HepG2 (cell line): ENCODE data around the gene ANKRD44. TPM values are rescaled to one million over a fixed set of nuclear protein-coding genes. Genes with fewer than 3 reads are reported as not detected.

Experiments used
- ATAC-seq: fragments of 200-7000 bp; cut with Tn5 transposase; 3 replicates; pipeline ENCODE4 v1.9.1; 2020; ENCODE audit warnings: mild to moderate bottlenecking, moderate library complexity
- BruUV-seq: library from RNA; stranded (reverse); fragments of 400-500 nt; replicated peaks from 2 replicates; lab custom pipeline; 2021; lab: Mats Ljungman, UMichigan
- CTCF ChIA-PET: fragments of 300-600 bp; formaldehyde crosslinking; extraction: SDS; loops from one replicate; lab custom pipeline; 2021; ENCODE audit warnings: low total read pairs, inconsistent platforms, low intra/inter-chr PET ratio; lab: Yijun Ruan, JAX
- POLR2A ChIA-PET: fragments of 350-600 bp; sonication (Branson Sonifier 250); formaldehyde crosslinking; loops from one replicate; lab custom pipeline; 2020; ENCODE audit warnings: antibody characterized with exemption, inconsistent platforms; lab: Yijun Ruan, JAX
- DNase-seq: peaks from one replicate; pipeline ENCODE4 v3.0.0-alpha.2; 2015; ENCODE audit warnings: low spot score
- FAIRE-seq: peaks from 3 replicates; lab custom pipeline; 2011; peaks lifted over from hg19 to GRCh38; lab: Jason Lieb, UNC
- H2AFZ ChIP-seq: one replicate; pipeline ENCODE4 v1.6.1; 2011; ENCODE audit warnings: low read length, inconsistent platforms
- H3K27ac ChIP-seq: fragments of 300-600 bp; 3 replicates; pipeline ENCODE4 v1.8.0; 2011; ENCODE audit warnings: mixed run types, mild to moderate bottlenecking, mixed read lengths, low read length, inconsistent platforms; ENCODE audit not compliant: insufficient read depth; ENCODE audit errors: extremely low read length
- H3K27me3 ChIP-seq, 2 experiments: fragments of 200-600 bp in 1 of 2; 2 replicates in 1 of 2; 3 replicates in 1 of 2; pipeline versions ENCODE4 v1.6.0 to v1.8.0; 2011; ENCODE audit warnings: low read length in 2 of 2, mild to moderate bottlenecking in 2 of 2, moderate library complexity in 2 of 2, inconsistent platforms in 1 of 2; ENCODE audit not compliant: insufficient read depth in 2 of 2, control insufficient read depth in 1 of 2
- H3K36me3 ChIP-seq, 2 experiments: fragments of 200-600 bp in 1 of 2; replicated peaks in 1 of 2; 2 replicates in 1 of 2; 3 replicates in 1 of 2; pipeline versions ENCODE4 v1.5.1 to v1.8.0; 2011; ENCODE audit warnings: low read length in 2 of 2, inconsistent platforms in 1 of 2; ENCODE audit not compliant: insufficient read depth in 2 of 2, control insufficient read depth in 1 of 2
- H3K4me1 ChIP-seq: 2 replicates; pipeline ENCODE4 v1.5.1; 2012; ENCODE audit warnings: low read length, inconsistent platforms; ENCODE audit not compliant: insufficient read depth
- H3K4me2 ChIP-seq: 2 replicates; pipeline ENCODE4 v1.6.0; 2011; ENCODE audit warnings: low read depth, low read length, inconsistent platforms
- H3K4me3 ChIP-seq, 3 experiments: fragments of 200-600 bp in 1 of 3; sonication (generic), shearing (Covaris generic) in 1 of 3; replicated peaks in 1 of 3; 2 replicates each; pipeline ENCODE4 v1.5.1; 2011 to 2016; ENCODE audit warnings: low read length in 3 of 3, inconsistent platforms in 2 of 3, low read depth in 2 of 3, mild to moderate bottlenecking in 2 of 3, control low read depth in 1 of 3, mixed read lengths in 1 of 3; ENCODE audit not compliant: insufficient read depth in 1 of 3
- H3K79me2 ChIP-seq: one replicate; pipeline ENCODE4 v1.6.1; 2011; ENCODE audit warnings: low read length, inconsistent platforms; ENCODE audit not compliant: insufficient read depth
- H3K9ac ChIP-seq: 2 replicates; pipeline ENCODE4 v1.6.0; 2011; ENCODE audit warnings: mild to moderate bottlenecking, low read depth, low read length, inconsistent platforms; ENCODE audit not compliant: insufficient read depth
- H3K9me3 ChIP-seq: 2 replicates; pipeline ENCODE4 v1.5.1; 2012; ENCODE audit warnings: mild to moderate bottlenecking, low read length
- H4K20me1 ChIP-seq: 2 replicates; pipeline ENCODE4 v1.6.0; 2011; ENCODE audit warnings: inconsistent platforms, mild to moderate bottlenecking, low read length, moderate library complexity; ENCODE audit not compliant: insufficient read depth
- ATF2 ChIP-seq: sonication (generic); formaldehyde crosslinking; IDR thresholded peaks from 2 replicates; pipeline ENCODE4 v1.4.0; 2020; ENCODE audit warnings: missing genetic modification reagents
- CEBPB ChIP-seq: IDR thresholded peaks from 2 replicates; pipeline ENCODE4 v1.6.1; 2011; ENCODE audit warnings: low read depth, low read length, improper control_type of control experiment, borderline replicate concordance
- CENPT ChIP-seq: sonication (generic); formaldehyde crosslinking; IDR thresholded peaks from 2 replicates; pipeline ENCODE4 v1.8.0; 2022; ENCODE audit warnings: low read depth, mild to moderate bottlenecking, moderate library complexity, missing genetic modification reagents
- CHCHD3 ChIP-seq: sonication (generic); formaldehyde crosslinking; IDR thresholded peaks from 2 replicates; pipeline ENCODE4 v1.8.0; 2022; ENCODE audit warnings: mild to moderate bottlenecking, missing genetic modification reagents, moderate library complexity
- FOXO1 ChIP-seq: sonication (generic); formaldehyde crosslinking; IDR thresholded peaks from 2 replicates; pipeline ENCODE4 v1.4.0; 2020; ENCODE audit warnings: missing genetic modification reagents
- JDP2 ChIP-seq: sonication (generic); formaldehyde crosslinking; IDR thresholded peaks from 2 replicates; pipeline ENCODE4 v1.8.1; 2022; ENCODE audit warnings: missing genetic modification reagents, borderline replicate concordance
- SAFB2 ChIP-seq: sonication (generic); formaldehyde crosslinking; IDR thresholded peaks from 2 replicates; pipeline ENCODE4 v1.5.1; 2020; ENCODE audit warnings: missing genetic modification reagents, low read depth, mild to moderate bottlenecking, borderline replicate concordance
- USF2 ChIP-seq, 2 experiments: sonication (generic) in 1 of 2; formaldehyde crosslinking in 1 of 2; IDR thresholded peaks; 2 replicates each; pipeline versions ENCODE4 v1.5.1 to v1.6.1; 2011 to 2020; ENCODE audit warnings: borderline replicate concordance in 1 of 2, low read depth in 1 of 2, low read length in 1 of 2, mild to moderate bottlenecking in 1 of 2, missing genetic modification reagents in 1 of 2, moderate library complexity in 1 of 2
- ZNF225 ChIP-seq: sonication (generic); formaldehyde crosslinking; IDR thresholded peaks from 2 replicates; pipeline ENCODE4 v1.4.0; 2020; ENCODE audit warnings: mild to moderate bottlenecking, missing genetic modification reagents
- ZNF556 ChIP-seq: sonication (generic); formaldehyde crosslinking; IDR thresholded peaks from 2 replicates; pipeline ENCODE4 v1.4.0; 2020; ENCODE audit warnings: mild to moderate bottlenecking, missing genetic modification reagents, borderline replicate concordance
- ZNF891 ChIP-seq: sonication (generic); formaldehyde crosslinking; IDR thresholded peaks from 2 replicates; pipeline ENCODE4 v1.5.0; 2020; ENCODE audit warnings: mild to moderate bottlenecking, missing genetic modification reagents
- WGBS: methylation state at CpG from one replicate; pipeline ENCODE4 v1.1.6; 2017; ENCODE audit warnings: low lambda C conversion rate; 5-methylcytosine and 5-hydroxymethylcytosine counted together
- in situ Hi-C: cut with HindIII; loops from 2 replicates; pipeline ENCODE4 v1.10.0; 2017; ENCODE audit warnings: low pct_unique_long_range_greater_than_20kb; ENCODE audit not compliant: extremely low pct_ligation_motif_present
- intact Hi-C: fragments of 100-400 bp; cut with micrococcal nuclease; formaldehyde crosslinking; loops from one replicate; pipeline ENCODE4 v1.10.0; 2022; ENCODE audit not compliant: unreplicated experiment
- polyA plus RNA-seq, 8 experiments: library from polyadenylated mRNA; depleted of rRNA in 3 of 8; stranded (reverse) in 7 of 8; unstranded in 1 of 8; fragments of >200 nt; fragmentation: Illumina TruSeq in 4 of 8; extraction: Trizol in 4 of 8; gene quantifications; 2 replicates each; pipeline versions ENCODE4 v1.2.1 to v1.2.3, GENCODE V29; 2011 to 2016; ENCODE audit warnings: low read depth in 4 of 8, missing spikeins in 1 of 8, mixed read lengths in 1 of 8; ENCODE audit not compliant: insufficient read depth in 1 of 8
- total RNA-seq, 5 experiments: library from RNA; depleted of rRNA; stranded (reverse); fragments of >200 nt; fragmentation: Illumina TruSeq; extraction: Trizol; gene quantifications; 2 replicates each; pipeline ENCODE4 v1.2.3, GENCODE V29; 2016; ENCODE audit warnings: low read depth in 1 of 5

ANKRD44 gene
- total and polyA plus RNA-seq, 2 of the 13 experiments (the other 11 are each of a cell fraction or from before 2014, with no cell fraction given): 0.04 to 0.11 TPM

DNA sequence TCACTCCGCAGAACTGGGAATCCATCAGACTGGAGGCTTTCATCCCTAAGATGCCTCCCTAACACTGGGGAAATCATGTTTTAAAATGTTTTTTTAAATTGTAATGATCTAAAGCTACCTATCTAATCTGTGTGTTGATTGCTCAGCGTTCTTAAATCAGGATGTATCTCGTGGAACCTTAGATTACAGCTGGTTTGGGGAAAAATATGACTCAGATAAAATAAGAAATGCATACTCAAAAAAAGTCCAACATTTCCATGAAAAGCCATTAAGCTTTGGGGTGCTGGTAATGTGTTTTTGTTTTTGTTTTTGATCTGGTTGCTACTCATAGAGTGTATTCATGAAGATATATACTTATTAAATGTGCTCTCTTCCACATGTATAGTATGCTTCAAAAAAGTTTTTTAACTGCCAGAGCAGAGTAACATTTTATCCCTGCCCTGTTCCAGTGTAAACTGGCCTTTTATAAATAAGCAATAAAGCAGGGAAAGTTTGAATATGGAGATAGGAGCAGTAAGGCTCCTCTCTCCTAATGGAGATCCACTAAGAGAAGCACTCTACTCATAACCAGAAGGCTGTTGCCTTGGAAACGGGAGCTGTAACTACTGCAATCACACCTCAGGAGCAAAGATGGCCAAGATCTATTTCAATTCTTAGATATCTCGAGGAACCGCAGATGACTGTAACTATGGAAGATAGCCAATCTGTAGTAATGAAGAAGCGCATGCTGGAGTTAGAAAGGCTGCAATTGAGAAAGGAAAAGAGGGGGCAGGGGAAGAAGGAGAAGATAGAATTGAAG is 41.6 kb downstream of the ANKRD44 start:
- H4K20me1 ChIP-seq: no peaks in the 10 kb centered on the region
- H3K9ac ChIP-seq: no peak overlapping the region
- POLR2A ChIA-PET: no interaction called here
- H2AFZ ChIP-seq: no peak overlapping the region
- DNase-seq: no peak
- in situ Hi-C loops: no loop called here
- no peak overlapping the region for H3K4me3 ChIP-seq
- H3K27me3 ChIP-seq: 0 out of 5 replicates have a peak, but pooled peaks cover 0 to 8% of the 10 kb centered on the region in 2 experiments
- no TSS peak for BruUV-seq
- H3K9me3 ChIP-seq: no peaks in the 10 kb centered on the region
- intact Hi-C loops: no loop called here
- H3K4me2 ChIP-seq: no peak overlapping the region
- no peak for ATAC-seq
- 22% methylated on average over 7 of the region's 7 CpGs for WGBS
- no peaks in the 10 kb centered on the region for H3K4me1 ChIP-seq
- no peak for TF ChIP-seq ZNF556 (CRISPR knock-in tag)
- no peak for TF ChIP-seq ATF2 (CRISPR knock-in tag)
- no peak overlapping the region for H3K27ac ChIP-seq
- H3K36me3 ChIP-seq: no peaks in the 10 kb centered on the region
- CTCF ChIA-PET: no interaction called here
- FAIRE-seq: no peak
- no peaks in the 10 kb centered on the region for H3K79me2 ChIP-seq

DNA sequence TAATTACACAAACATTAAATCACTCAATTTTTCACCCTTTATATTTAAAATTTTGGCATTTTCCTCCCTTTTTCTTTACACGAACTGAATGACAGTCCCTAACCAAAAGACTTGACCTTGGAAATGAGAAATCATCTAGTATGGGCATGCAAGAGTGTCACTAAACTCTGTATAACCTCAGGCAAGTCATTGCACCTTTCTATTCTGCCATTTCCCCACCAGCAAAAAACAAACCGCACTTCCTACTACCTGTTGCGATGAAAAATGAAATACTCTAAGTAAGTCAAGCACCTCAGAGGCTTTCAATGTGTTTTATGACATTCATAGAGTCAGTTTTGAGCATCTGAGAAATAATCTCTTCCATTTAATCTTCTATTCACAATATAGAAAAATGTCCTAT is 44.1 kb downstream of the ANKRD44 start:
- in situ Hi-C loops (no loop called here), intact Hi-C loops (no loop called here)
- CTCF ChIA-PET: no interaction called here

More for the DNA sequence above, 44.1 kb downstream of the ANKRD44 start:
- no peak for TF ChIP-seq SAFB2 (CRISPR knock-in tag)
- TF ChIP-seq CEBPB: no peak
- TF ChIP-seq CENPT: no peak
- no peak for TF ChIP-seq ZNF225
- no peak for TF ChIP-seq FOXO1 (CRISPR knock-in tag)
- TF ChIP-seq ZNF891 (CRISPR knock-in tag): no peak
- TF ChIP-seq USF2 (IDR thresholded peaks at IDR 0.05; ENCODE audit: low read depth, low read length): no peak
- TF ChIP-seq USF2 (CRISPR knock-in tag; IDR thresholded peaks at IDR 0.05; ENCODE audit: borderline replicate concordance): no peak
- no peak for TF ChIP-seq JDP2
- TF ChIP-seq CHCHD3 (CRISPR knock-in tag): no peak
- 0 out of 5 replicates have a peak, but pooled peaks cover 0 to 8% of the 10 kb centered on the region in 2 experiments for H3K27me3 ChIP-seq
- FAIRE-seq (no peak), DNase-seq (no peak), ATAC-seq (no peak)
- H3K4me2 ChIP-seq: no peak overlapping the region
- H3K4me1 ChIP-seq: no peaks in the 10 kb centered on the region
- POLR2A ChIA-PET: no interaction called here
- H2AFZ ChIP-seq: no peak overlapping the region
- H3K27ac ChIP-seq: no peak overlapping the region
- BruUV-seq: no TSS peak
- H3K9me3 ChIP-seq: no peaks in the 10 kb centered on the region
- H3K79me2 ChIP-seq: no peaks in the 10 kb centered on the region
- no peak overlapping the region for H3K4me3 ChIP-seq
- no peak overlapping the region for H3K9ac ChIP-seq
- no peaks in the 10 kb centered on the region for H4K20me1 ChIP-seq
- 36% methylated on average over 3 of the region's 3 CpGs for WGBS
- no peaks in the 10 kb centered on the region for H3K36me3 ChIP-seq
